Activated CD8-positive, alpha-beta T cell treated with anti-CD3 and anti-CD28 coated beads for 36 hours (primary cell): Measurements from ENCODE around the gene ZSWIM8. TPM values are rescaled to one million over a fixed set of nuclear protein-coding genes. Genes with fewer than 3 reads are reported as not detected.

Source experiments
- ATAC-seq: fragments of 200-7000 bp; cut with Tn5 transposase; one replicate; pipeline ENCODE4 v1.10.0; 2021; ENCODE audit warnings: mild to moderate bottlenecking, moderate library complexity
- CTCF ChIA-PET: fragments of 350-600 bp; sonication (Branson Sonifier 250); formaldehyde crosslinking; loops from one replicate; lab custom pipeline; 2021; ENCODE audit warnings: antibody characterized with exemption; lab: Charles Lee
- POLR2A ChIA-PET: fragments of 350-600 bp; sonication (Branson Sonifier 250); formaldehyde crosslinking; loops from one replicate; lab custom pipeline; 2021; ENCODE audit warnings: antibody characterized with exemption; lab: Charles Lee
- DNase-seq: peaks from one replicate; pipeline ENCODE4 v3.0.0-alpha.2; 2020
- H3K27ac Mint-ChIP-seq: one replicate; pipeline ENCODE4 v1.8.0; 2021; ENCODE audit warnings: mild to moderate bottlenecking, mixed read lengths
- H3K27me3 Mint-ChIP-seq: one replicate; pipeline ENCODE4 v1.8.0; 2021; ENCODE audit warnings: mixed read lengths
- H3K36me3 Mint-ChIP-seq: one replicate; pipeline ENCODE4 v1.8.0; 2021; ENCODE audit warnings: low read depth, mixed read lengths
- H3K4me1 Mint-ChIP-seq: one replicate; pipeline ENCODE4 v1.8.0; 2021; ENCODE audit warnings: low read depth, mixed read lengths
- H3K4me3 Mint-ChIP-seq: one replicate; pipeline ENCODE4 v1.8.0; 2021; ENCODE audit warnings: mild to moderate bottlenecking, moderate library complexity, mixed read lengths
- H3K9me3 Mint-ChIP-seq: one replicate; pipeline ENCODE4 v1.8.0; 2021; ENCODE audit warnings: mixed read lengths
- CTCF ChIP-seq: fragments of 200-600 bp; IDR thresholded peaks from one replicate; pipeline ENCODE4 v1.8.0; 2022; ENCODE audit warnings: antibody characterized with exemption, mild to moderate bottlenecking
- intact Hi-C: fragments of 100-400 bp; cut with micrococcal nuclease; formaldehyde crosslinking; loops from one replicate; pipeline ENCODE4 v1.10.0; 2022
- total RNA-seq, 2 experiments: library from RNA; stranded (reverse); gene quantifications; one replicate each; pipeline ENCODE4 v1.2.3, GENCODE V29; 2021

Gene ZSWIM8
- total RNA-seq, 2 experiments from 2014 or later: 30.0 to 41.0 TPM

GRCh38 chr10:73818402-73818801, 33.0 kb downstream of the ZSWIM8 start:
- Mint-ChIP-seq H3K27me3 (no peaks in the 10 kb centered on the region), H3K4me1 (no peaks in the 10 kb centered on the region), H3K4me3 (no peak overlapping the region), H3K36me3 (peaks cover 4% of the 10 kb centered on the region), H3K27ac (no peak overlapping the region), H3K9me3 (no peaks in the 10 kb centered on the region)
- POLR2A ChIA-PET: interaction anchor here (1.8 kb wide), 1 partner anchor 16 kb away, joined by 5 read pairs; no protein-coding TSS in a partner anchor
- intact Hi-C loops: no loop called here
- ATAC-seq (no peak), DNase-seq (no peak)
- no peak for TF ChIP-seq CTCF
- CTCF ChIA-PET: interaction anchor here (2.1 kb wide), 1 partner anchor 61 kb away, joined by 8 read pairs; no protein-coding TSS in a partner anchor

- Mint-ChIP-seq H3K4me1 (no peaks in the 10 kb centered on the region), H3K36me3 (peaks cover 3% of the 10 kb centered on the region), H3K27ac (peak overlapping the region; percentile 9), H3K4me3 (no peak overlapping the region), H3K27me3 (no peaks in the 10 kb centered on the region), H3K9me3 (no peaks in the 10 kb centered on the region)
- intact Hi-C loops: no loop called here
- POLR2A ChIA-PET: interaction anchor here (0.6 to 1.8 kb wide), 2 partner anchors 13 to 16 kb away, joined by 3 to 5 read pairs; no protein-coding TSS in a partner anchor
- CTCF ChIA-PET: interaction anchor here (2.1 kb wide), 1 partner anchor 60 kb away, joined by 8 read pairs; no protein-coding TSS in a partner anchor
- TF ChIP-seq CTCF: no peak
- DNase-seq (no peak), ATAC-seq (no peak)
These were observed 33.7 kb downstream of the ZSWIM8 start for GRCh38 chr10:73819081-73819480.

GRCh38 chr10:73819513-73820093, 34.2 kb downstream of the ZSWIM8 start:
- Mint-ChIP-seq H3K36me3 (peaks cover 3% of the 10 kb centered on the region), H3K27ac (no peak overlapping the region)
- POLR2A ChIA-PET: interaction anchor here (0.6 kb wide), 1 partner anchor 13 kb away, joined by 3 read pairs; no protein-coding TSS in a partner anchor

GRCh38 chr10:73823391-73823790, 38.0 kb downstream of the ZSWIM8 start:
- POLR2A ChIA-PET: interaction anchor here (1.6 kb wide), 1 partner anchor 13 kb away, joined by 3 read pairs; no protein-coding TSS in a partner anchor
- no peak overlapping the region for H3K27ac Mint-ChIP-seq

More at GRCh38 chr10:73819513-73820093, 34.2 kb downstream of the ZSWIM8 start:
- H3K4me3 Mint-ChIP-seq: no peak overlapping the region
- H3K9me3 Mint-ChIP-seq: no peaks in the 10 kb centered on the region
- no peak for TF ChIP-seq CTCF
- no peak for ATAC-seq
- no peaks in the 10 kb centered on the region for H3K27me3 Mint-ChIP-seq
- no peaks in the 10 kb centered on the region for H3K4me1 Mint-ChIP-seq
- CTCF ChIA-PET: interaction anchor here (1.1 to 2.1 kb wide), 2 partner anchors 60 to 121 kb away, joined by 3 to 8 read pairs; no protein-coding TSS in a partner anchor
- no peak for DNase-seq
- intact Hi-C loops: no loop called here

More at GRCh38 chr10:73823391-73823790, 38.0 kb downstream of the ZSWIM8 start:
- DNase-seq (no peak), ATAC-seq (no peak)
- peaks cover 3% of the 10 kb centered on the region for H3K36me3 Mint-ChIP-seq
- H3K4me1 Mint-ChIP-seq: no peaks in the 10 kb centered on the region
- TF ChIP-seq CTCF: no peak
- CTCF ChIA-PET: interaction anchor here (1.3 to 1.4 kb wide), 2 partner anchors 56 to 117 kb away, joined by 3 to 5 read pairs; no protein-coding TSS in a partner anchor
- intact Hi-C loops: no loop called here
- no peaks in the 10 kb centered on the region for H3K27me3 Mint-ChIP-seq
- H3K4me3 Mint-ChIP-seq: no peak overlapping the region
- no peaks in the 10 kb centered on the region for H3K9me3 Mint-ChIP-seq
